Stimulated activated CD4-positive, alpha-beta T cell treated with anti-CD3 and anti-CD28 coated beads, TNF-alpha, amount 100 ng/mL, for 4 hours (primary cell): ENCODE data around the gene EIF3B.
"Not testable (repeated sequence)": the region's sequence is repeated elsewhere in the genome, so short reads cannot be mapped to it uniquely, and the experiment has no call there.

Source experiments
- DNase-seq, 3 experiments: peaks; one replicate each; pipeline ENCODE4 v3.0.0-alpha.2; 2020; ENCODE audit warnings: low read depth in 3 of 3

Gene EIF3B

DNA sequence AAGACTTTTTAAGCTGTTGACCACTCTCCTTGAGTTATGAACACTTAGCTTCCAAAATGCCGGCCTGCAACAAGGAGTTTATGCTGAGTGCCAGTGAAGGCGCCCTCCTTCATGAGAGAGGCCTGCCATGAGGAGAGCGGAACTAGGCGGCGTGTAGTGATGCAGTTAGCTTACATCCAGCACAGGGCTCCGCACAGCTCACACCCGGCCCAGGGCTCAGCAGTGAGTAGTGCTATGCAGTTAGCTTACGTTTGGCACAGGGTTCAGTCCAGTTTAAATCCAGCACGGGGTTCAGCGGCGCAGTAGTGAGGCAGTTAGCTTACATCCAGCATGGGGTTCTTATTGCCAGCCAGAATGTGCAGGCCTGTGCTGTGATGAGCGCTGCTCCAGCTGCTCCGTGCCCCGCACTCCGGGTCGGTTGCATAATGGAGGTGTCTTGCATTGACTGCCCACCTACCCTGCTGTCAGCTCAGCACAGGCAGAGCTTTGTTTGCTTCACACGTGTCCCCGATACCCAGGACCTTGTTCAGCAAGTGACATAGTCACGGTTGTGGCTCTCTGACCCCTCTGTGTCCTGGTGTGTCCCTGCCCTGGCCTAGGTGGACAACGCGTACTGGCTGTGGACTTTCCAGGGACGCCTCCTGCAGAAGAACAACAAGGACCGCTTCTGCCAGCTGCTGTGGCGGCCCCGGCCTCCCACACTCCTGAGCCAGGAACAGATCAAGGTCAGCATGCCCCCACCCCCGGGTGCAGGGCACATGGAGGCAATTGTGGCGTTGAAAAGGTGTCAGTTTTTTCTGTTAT lies 21.9 kb downstream of the EIF3B start:
- DNase-seq: no peak

DNA sequence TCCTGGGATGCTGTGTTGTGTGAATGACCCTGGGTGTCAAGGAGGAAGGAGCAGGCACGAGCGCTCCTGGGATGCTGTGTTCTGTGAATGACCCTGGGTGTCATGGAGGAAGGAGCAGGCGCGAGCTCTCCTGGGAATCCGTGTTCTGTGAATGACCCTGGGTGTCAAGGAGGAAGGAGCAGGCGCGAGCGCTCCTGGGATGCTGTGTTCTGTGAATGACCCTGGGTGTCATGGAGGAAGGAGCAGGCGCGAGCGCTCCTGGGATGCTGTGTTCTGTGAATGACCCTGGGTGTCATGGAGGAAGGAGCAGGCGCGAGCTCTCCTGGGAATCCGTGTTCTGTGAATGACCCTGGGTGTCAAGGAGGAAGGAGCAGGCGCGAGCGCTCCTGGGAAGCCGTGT lies 22.9 kb downstream of the EIF3B start:
- DNase-seq: not testable (repeated sequence)

DNA sequence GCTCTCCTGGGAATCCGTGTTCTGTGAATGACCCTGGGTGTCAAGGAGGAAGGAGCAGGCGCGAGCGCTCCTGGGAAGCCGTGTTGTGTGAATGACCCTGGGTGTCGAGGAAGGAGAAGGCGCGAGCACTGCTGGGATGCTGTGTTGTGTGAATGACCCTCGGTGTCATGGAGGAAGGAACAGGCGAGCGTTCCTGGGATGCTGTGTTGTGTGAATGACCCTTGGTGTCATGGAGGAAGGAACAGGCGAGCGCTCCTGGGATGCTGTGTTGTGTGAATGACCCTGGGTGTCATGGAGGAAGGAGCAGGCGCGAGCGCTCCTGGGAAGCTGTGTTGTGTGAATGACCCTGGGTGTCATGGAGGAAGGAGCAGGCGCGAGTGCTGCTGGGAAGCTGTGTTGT lies 23.5 kb downstream of the EIF3B start:
- not testable (repeated sequence) for DNase-seq

DNA sequence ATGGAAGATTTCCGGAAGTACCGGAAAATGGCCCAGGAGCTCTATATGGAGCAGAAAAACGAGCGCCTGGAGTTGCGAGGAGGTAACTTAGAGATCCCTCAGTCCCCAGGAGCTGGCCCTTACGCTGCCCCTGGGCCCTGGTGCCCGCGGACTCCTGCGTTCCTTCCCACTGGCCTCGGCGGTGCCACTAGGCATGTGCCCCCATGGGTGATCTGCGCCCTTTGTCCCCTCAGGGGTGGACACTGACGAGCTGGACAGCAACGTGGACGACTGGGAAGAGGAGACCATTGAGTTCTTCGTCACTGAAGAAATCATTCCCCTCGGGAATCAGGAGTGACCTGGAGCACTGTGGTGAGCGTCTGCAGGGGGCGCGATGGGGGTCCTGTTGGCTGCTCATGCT lies 24.5 kb downstream of the EIF3B start:
- no peak for DNase-seq

DNA sequence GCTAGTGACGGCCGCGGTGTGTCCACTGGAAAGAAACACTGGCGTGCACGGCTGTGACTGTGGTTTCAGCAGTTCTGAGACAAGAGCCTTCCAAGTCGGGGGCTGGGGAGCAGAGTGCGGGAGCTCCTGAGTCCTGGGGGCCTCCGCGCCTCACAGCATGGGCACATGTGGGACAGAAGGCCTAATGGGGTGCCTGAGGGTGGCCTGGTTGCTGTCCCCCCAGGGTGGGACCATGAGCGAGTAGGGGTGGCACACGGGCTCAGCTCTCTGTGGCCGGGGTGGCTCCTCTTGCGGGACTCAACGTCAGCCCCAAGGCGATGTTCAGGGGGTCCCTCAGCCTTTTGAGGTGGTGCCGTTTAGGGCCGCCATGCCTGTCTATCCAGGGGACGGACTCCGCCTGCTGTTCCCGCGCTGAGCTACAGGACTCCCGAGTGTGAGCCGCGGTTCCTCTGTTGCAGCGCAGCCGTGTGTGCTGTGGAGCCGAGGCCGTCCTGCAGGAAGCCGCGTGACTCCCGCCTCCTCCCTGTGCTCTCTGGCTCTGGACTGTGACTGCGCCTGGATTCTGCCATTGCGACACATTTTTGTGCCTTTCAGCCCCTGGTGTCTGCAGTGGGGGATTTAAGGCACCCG lies 25.3 kb downstream of the EIF3B start:
- DNase-seq: no peak

DNA sequence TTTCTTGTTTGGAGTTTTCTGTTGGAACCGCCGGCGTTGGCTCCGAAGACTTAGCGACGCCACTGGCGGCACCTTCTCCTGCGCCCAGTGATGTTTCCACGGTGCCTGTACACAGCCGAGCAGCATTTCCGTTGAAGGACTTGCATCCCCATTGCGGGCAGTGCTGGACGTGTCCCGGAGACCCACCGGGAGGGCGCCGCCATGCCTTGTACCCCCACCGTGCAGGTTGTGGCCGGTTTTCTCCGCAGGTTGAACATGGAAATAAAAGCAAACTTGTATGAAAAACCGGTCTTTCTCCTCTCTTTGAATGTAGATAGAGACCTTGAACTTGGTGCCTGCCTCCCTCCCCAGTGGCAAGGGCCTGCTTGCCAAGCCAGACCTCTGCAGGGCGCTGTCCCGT lies 25.8 kb downstream of the EIF3B start:
- no peak for DNase-seq

DNA sequence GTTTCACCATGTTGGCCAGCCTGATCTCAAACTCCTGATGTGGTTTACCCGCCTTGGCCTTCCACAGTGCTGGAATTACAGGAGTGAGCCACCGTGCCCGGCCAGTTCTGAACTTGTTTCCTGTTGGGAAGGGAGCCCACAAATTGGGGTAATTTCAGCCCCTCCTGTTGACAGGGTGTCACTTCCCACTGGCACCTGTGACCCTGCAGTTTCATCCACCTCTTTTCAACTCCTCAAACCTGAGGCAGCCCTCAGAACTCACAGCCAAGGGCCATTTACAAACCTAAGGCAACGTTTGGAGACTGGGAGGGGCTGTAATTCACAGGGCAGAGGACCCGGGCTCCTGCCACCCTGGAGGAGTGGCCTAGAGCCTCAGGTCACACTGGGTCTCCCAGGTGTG lies 26.6 kb downstream of the EIF3B start:
- no peak for DNase-seq

DNA sequence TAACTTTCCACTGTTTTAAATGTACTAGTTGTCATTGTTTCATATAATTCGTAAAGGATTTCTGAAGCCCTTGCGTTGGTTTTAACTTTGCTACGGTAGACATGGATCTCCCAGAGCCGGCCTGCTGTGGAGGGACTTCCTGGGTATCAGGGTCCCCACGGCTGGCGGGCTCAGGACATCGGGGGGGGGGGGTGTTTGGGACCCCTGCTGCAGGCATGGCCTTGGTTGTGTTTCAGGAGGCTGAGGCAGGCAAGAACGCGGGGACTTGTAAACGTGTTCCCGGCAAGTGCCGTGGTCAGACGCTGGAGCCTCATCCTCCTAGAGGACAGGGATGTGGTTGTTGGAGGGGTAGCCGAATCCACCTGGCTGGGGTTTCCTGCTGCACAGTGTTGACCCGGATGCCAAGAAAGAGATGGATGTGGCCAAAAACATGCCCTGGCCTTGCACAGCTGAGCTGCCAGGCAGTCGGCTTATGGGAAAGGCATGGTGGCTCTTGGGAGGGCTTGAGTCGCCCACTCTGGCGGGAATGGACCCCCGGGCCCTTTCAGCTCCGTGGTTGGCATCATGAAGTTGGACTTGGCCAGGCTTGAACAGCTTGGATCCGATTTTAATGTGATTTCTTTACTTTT lies 27.4 kb downstream of the EIF3B start:
- DNase-seq: no peak

DNA sequence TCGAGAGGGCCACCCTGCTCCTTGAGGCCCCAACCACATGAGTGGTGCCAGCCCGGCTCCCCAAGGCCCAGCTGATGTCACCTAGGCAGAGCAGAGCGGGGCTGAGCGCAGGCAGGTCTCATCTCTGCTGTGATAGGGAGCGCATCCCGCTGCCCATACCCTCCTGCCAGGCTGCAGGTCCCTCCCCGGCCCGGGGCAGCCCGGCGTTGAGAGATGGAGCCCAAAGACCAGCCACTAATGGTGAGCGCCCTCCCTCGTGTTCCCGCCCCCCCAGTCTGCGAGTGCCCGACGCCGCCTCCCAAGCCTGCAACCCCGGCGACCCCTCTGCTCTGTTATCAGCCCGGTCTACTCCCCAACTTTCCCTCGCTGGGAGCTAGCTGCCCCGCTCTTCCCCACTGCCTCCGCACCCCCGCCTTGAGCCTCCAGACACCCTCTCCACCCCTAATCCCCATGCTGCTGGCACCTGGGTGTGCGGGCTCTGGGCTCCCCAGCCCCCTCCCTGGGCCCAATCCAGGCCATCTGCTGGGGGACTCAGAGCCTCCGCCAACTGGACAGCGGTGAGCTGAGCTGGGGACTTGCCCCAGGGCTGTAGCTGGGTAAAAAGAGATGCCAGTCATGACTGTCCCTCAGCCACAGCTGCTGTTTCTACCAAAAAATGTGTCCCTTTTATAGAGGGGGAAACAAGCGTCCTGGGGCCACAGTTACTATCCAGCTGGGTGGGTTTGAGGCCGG lies 29.1 kb downstream of the EIF3B start:
- no peak for DNase-seq

DNA sequence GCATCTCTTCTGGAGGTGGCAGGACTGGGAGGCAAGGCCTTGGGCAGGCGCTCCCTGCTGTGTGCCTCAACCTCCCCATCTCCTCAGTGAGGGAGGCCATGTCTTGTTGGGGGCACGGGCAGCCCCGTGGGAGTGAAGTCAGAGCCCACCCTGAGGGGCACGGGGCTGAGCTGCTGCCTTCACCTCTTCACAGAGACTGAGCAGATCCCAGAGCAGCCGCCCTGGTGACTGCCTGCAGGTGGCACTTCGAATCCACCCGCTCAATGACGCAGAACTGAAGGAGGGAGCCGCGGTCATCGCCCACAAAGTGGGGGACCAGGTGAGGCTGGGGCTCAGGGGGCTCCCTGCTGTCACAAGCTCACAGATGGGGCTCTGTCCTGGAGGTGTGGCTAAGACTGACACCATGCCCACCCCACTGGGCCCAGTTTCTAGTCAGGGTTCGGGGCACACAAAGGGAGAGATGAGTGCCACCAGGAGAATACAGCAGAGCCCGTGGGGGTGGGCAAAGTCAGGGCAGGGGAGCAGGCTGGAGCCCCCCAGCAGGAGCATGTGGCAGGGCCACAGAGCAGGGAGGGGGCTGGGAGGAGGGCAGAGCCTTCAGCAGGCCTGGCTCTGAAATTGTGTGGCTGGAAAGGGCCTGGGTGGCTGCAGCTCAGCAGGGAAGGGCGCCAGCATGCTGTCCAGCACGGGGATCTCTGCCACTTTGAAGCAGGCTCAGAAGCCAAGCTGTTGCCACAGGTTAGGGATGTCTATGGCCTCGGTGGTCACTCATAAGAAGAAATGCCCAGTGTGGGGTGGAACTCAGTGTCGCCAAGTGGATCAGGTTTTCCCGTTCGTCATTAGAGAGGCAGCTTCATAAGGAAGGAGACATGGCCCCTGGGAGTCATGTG lies 30.0 kb downstream of the EIF3B start:
- DNase-seq: no peak

DNA sequence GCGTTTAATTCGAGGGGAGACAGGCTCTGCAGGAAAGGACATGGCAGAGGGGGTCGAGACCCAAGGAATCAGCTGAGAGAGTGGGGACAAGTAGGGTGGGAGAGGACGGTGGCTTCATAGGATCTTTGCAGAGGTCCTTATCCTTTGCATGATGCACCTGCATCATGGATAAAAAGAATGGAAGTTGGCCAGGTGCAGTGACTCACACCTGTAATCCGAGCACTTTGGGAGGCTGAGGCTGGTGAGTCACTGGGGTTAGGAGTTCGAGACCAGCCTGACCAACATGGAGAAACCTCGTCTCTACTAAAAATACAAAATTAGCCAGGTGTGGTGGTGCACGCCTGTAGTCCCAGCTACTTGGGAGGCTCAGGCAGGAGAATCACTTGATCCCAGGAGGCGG lies 31.5 kb downstream of the EIF3B start:
- not testable (repeated sequence) for DNase-seq

DNA sequence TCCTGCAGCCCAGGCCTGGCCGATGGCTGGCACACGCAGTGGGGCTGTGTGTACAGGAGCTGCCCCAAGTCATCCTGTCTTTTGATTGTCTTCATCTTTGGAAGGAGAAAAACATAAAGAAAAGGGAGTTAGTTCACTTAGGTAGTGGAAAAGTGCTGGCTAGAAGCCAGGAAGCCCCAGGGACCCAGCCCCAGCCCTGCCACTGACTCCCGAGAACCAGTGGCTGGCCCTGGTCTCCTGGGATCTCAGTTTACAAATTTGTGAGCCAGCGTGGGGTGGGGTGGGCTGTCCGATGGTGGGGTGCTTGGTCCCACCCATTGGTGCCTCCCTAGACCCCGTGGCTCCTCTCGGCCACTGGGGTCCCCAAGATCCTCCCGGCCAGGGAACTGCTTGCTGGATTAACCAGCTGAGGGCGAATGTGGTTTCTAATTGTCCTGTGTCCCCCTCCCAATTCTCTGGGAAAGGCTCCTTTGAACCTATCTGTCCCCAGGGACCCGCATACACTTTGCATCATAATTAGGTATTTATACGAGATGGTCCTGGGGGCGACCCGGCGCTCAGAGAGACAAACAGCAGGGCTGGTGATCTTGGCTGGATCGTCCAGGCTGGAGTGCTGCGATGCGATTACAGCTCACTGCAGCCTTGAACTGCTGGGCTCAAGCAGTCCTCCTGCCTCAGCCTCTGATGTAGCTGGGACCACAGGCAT lies 32.5 kb downstream of the EIF3B start:
- DNase-seq: no peak

DNA sequence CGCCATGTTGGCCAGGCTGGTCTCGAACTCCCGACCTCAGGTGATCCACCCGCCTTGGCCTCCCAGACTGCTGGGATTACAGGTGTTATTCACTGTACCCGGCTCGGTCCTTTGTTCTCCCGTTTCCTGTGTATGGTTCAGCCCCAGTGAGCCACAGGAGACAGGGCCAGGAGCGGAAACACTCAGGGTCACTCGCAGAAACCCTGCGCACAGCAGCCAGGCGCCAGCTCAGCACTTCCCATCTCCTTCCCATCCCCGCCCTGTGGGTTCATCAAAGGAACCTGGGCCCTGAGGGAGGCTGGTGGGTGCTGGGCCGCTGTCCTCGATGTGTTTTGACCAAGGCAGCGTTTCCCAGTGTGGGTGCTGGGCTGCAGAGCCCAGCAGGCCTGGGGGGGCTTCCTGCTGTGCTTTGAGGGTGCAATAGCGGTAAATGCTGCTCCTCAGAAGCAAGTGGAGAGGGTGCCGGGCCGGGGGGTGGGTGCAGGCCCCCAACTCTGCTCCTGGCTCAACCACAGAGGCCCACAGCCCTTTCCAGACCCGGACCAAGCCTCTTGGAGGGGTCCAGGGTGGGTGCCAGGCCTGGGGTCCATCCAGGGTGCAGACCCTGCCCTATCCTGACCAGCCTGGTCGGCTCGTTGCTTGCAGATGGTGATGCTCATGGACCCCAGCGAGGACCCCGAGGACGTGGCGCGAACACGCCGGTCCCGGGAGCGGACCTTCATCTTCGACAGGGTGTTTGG lies 33.4 kb downstream of the EIF3B start:
- DNase-seq: no peak

DNA sequence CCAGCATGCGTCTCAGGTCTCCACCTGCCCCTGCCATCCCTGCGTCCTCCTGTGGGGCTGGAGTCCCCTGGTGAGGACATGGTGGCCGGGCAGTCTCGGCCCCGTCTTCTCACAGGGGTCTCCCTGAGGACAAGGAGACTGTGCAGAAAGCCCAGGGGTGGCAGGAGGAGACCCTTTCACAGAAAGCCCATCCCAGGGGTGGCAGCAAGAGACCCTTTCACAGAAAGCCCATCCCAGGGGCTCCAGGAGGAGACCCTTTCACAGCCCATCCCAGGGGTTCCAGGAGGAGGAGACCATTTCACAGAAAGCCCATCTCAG lies 34.0 kb downstream of the EIF3B start:
- DNase-seq: no peak

DNA sequence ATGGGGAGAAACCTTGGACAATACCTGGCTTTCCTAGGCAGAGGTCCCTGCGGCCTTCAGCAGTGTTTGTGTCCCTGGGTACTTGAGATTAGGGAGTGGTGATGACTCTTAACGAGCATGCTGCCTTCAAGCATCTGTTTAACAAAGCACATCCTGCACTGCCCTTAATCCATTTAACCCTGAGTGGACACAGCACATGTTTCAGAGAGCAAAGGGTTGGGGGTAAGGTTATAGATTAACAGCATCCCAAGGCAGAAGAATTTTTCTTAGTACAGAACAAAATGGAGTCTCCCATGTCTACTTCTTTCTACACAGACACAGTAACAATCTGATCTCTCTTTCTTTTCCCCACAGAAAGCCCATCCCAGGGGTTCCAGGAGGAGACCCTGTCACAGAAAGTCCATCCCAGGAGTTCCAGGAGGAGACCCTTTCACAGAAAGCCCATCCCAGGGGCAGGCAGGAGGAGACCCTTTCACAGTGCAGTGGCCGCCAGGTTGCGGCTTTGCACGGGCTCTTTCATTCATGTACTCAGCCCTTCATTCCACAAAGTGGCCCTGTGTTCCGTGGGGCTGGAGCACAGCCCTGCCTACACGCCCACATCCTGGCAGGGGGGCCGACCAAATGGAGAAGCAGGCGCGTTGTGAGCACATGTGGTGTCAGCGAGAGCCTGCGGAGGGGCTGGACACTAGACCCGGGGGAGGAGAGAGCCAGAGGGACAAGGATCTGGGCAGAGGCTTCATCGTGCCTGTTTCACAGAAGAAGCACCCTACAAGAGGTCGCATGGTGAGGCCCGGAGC lies 35.6 kb downstream of the EIF3B start:
- DNase-seq: not testable (repeated sequence)

DNA sequence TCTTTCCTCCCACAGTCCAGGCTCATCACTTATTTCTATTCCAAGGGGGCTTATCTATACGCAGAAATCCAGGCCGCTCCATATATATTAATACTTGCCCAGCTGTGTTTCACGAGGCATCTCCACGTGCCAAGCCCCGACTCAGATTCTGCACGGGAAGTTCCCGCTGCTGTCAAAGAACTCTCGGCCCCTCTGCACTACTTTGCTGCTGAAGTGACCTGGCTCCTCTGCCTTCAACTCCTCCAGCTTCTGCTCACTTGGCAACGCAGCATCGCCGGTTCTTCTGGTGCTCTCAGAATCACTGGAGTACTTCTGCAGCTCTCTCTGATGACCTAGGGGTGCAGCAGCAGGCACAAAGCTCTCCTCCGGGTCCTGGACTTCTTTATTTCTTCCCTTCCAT lies 39.1 kb downstream of the EIF3B start:
- no peak for DNase-seq

DNA sequence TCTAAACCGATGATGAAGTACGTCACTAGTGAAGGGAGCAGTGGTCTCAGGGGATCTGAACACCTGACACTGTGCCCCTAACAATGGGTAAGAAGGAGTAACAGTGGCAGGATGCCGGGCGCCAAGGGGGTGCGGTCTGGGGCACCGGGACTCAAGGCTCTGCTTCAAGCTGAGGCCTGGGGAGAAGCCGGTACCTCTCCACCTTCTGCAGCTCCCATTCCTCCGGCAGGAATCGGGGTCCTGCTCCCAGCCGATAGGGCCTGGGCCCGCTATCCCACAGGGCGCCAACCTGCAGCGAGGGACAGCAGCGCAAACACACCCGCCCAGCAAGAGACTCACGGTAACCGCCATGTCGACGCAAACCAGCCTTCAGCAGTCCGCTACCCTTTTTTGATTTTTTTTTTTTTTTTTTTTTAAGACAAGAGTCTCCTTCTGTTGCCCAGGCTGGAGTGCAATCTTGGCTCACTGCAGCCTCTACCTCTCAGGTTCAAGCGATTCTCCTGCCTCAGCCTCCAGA lies 40.0 kb downstream of the EIF3B start:
- no peak for DNase-seq

DNA sequence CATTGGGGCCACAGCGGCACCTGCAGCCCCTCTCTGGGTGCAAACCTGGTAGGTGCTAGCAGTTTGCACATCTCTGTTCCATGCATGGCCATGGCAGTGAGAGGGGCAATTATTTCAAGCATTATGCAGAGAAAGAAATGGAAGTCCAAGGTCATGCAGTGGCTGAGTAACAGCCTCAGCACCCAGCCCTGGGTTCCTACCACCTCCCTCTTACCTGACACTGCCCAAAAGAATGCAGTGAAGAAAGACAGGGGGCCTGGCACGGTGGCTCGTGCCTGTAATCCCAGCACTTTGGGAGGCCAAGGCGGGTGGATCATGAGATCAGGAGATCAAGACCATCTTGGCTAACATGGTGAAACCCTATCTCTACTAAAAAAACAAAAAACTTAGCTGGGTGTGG lies 43.9 kb downstream of the EIF3B start:
- no peak for DNase-seq
